LNCAP (cell line): ENCODE results near the gene ZNF688.

Experiments used
- CTCF ChIP-seq: fragments of 450-650 bp; IDR thresholded peaks from 2 replicates; pipeline ENCODE4 v1.5.1; 2017; ENCODE audit warnings: mild to moderate bottlenecking

The ZNF688 gene

GRCh38 chr16:30581457-30581856 lies 9.9 kb upstream of the ZNF688 start:
- TF ChIP-seq CTCF, result no peak

- TF ChIP-seq CTCF, result no peak
These were observed 3.2 kb upstream of the ZNF688 start for GRCh38 chr16:30574678-30575077.

- TF ChIP-seq CTCF, result no peak
These were observed 674 bp downstream of the ZNF688 start for GRCh38 chr16:30570636-30571444.

- TF ChIP-seq CTCF, result no peak
These were observed 1.5 kb downstream of the ZNF688 start for GRCh38 chr16:30569746-30570635.

GRCh38 chr16:30569281-30569680 lies 2.2 kb downstream of the ZNF688 start:
- TF ChIP-seq CTCF, result no peak

GRCh38 chr16:30567991-30568638 lies 3.4 kb downstream of the ZNF688 start:
- TF ChIP-seq CTCF, result no peak

GRCh38 chr16:30567160-30567990 lies 4.1 kb downstream of the ZNF688 start:
- no peak for TF ChIP-seq CTCF
